Measurements from ENCODE around the gene FICD. TPM values are rescaled to one million over a fixed set of nuclear protein-coding genes. Genes with fewer than 3 reads are reported as not detected.

Gene FICD
- total and polyA plus RNA-seq, 11 donors, result 1.4 to 6.6 (median 3.5) TPM

DNA sequence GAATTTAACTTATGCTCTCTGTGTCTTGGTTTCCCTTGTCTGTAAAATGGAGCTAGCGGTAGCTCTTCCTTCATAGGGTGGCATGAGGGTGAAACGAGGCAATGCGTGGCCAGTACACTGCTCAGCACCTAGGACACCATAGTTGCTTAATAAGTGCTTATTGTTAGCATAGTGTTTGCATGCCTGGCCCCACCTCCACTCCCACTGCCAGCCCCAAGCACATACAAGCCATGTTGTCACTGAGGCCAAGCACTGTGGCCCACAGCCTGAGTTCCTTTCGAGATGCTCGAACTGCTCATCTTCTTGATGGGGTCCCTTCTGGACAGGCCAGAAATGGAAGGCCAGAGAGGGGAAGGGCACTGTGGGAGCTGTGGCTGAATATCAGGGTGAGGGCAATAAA, 839 bp downstream of the FICD start:
- no peak for TF ChIP-seq POLR2A (IDR thresholded peaks at IDR 0.05)
- TF ChIP-seq, protein P1, sequence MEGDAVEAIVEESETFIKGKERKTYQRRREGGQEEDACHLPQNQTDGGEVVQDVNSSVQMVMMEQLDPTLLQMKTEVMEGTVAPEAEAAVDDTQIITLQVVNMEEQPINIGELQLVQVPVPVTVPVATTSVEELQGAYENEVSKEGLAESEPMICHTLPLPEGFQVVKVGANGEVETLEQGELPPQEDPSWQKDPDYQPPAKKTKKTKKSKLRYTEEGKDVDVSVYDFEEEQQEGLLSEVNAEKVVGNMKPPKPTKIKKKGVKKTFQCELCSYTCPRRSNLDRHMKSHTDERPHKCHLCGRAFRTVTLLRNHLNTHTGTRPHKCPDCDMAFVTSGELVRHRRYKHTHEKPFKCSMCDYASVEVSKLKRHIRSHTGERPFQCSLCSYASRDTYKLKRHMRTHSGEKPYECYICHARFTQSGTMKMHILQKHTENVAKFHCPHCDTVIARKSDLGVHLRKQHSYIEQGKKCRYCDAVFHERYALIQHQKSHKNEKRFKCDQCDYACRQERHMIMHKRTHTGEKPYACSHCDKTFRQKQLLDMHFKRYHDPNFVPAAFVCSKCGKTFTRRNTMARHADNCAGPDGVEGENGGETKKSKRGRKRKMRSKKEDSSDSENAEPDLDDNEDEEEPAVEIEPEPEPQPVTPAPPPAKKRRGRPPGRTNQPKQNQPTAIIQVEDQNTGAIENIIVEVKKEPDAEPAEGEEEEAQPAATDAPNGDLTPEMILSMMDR (IDR thresholded peaks at IDR 0.05), result no peak
- intact Hi-C loops (cut with DNase I), result loop anchor here in 4 of 10 donors (10.0 kb wide), 2 partner anchors 751 to 831 kb away; partner anchors contain the start of genes PWP1 (in 3 of the 4) and PRDM4 (in 1 of the 4)
- Histone ChIP-seq H3K9me3 (no peaks in the 10 kb centered on the region), H3K36me3 (peaks cover 0 to 42% (median 32%) of the 10 kb centered on the region in 9 donors), H3K27me3 (no peaks in the 10 kb centered on the region), H3K4me3 (peak overlapping the region; percentile 61 to 97 (median 86)), H3K4me1 (peaks cover 0 to 26% (median 10%) of the 10 kb centered on the region in 12 donors), H3K27ac (peak overlapping the region in 4 of 12 donors; percentile 74 to 85 (median 80))
- DNase-seq, result no peak
- 57 to 72% (median 59%) methylated on average over 5 of the region's 5 CpGs for WGBS, 4 donors
- ATAC-seq, result no peak

DNA sequence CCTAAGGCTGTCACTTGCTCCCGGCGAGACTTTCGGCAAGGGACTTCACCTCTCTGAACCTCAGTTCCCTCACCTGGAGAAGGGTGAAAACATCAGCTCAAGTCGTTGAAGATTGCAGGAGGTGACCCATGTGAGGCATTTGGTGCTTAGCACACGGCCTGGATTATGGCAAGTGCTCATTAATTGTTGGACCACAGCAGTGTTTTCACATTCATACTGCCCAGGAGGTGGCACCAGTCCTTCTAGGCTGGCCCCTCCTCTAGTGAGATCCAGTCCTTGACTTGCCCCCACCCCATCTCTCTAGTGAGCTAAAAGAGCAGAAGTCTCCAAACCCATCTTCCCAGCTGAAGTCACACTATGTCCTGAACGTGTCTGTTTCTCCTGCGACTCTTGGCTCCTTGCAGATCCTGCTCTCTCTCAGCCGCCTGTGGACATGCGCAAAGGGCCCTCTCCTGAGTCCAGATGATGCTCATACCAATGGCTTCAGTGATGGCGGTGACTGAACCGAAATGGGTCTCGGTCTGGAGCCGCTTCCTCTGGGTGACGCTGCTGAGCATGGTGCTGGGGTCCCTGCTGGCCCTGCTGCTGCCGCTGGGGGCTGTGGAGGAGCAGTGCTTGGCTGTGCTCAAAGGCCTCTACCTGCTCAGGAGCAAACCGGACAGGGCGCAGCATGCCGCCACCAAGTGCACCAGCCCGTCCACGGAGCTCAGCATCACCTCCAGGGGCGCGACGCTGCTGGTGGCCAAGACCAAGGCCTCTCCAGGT, 1.6 kb downstream of the FICD start:
- ATAC-seq (no peak), DNase-seq (no peak)
- Histone ChIP-seq H3K27me3 (no peaks in the 10 kb centered on the region), H3K9me3 (no peaks in the 10 kb centered on the region), H3K4me1 (peaks cover 0 to 23% (median 10%) of the 10 kb centered on the region in 12 donors), H3K36me3 (peaks cover 0 to 50% (median 40%) of the 10 kb centered on the region in 9 donors), H3K4me3 (peak overlapping the region in 3 of 12 donors; percentile 78 to 91 (median 87)), H3K27ac (no peak overlapping the region)
- intact Hi-C loops (cut with DNase I), result loop anchor here in 4 of 10 donors (10.0 kb wide), 2 partner anchors 752 to 832 kb away; partner anchors contain the start of genes PWP1 (in 3 of the 4) and PRDM4 (in 1 of the 4)
- WGBS, 4 donors, result 80 to 88% (median 86%) methylated on average over 15 to 23 of the region's 23 CpGs
- TF ChIP-seq, protein P1 (IDR thresholded peaks at IDR 0.05), result no peak
- TF ChIP-seq POLR2A (IDR thresholded peaks at IDR 0.05), result no peak

DNA sequence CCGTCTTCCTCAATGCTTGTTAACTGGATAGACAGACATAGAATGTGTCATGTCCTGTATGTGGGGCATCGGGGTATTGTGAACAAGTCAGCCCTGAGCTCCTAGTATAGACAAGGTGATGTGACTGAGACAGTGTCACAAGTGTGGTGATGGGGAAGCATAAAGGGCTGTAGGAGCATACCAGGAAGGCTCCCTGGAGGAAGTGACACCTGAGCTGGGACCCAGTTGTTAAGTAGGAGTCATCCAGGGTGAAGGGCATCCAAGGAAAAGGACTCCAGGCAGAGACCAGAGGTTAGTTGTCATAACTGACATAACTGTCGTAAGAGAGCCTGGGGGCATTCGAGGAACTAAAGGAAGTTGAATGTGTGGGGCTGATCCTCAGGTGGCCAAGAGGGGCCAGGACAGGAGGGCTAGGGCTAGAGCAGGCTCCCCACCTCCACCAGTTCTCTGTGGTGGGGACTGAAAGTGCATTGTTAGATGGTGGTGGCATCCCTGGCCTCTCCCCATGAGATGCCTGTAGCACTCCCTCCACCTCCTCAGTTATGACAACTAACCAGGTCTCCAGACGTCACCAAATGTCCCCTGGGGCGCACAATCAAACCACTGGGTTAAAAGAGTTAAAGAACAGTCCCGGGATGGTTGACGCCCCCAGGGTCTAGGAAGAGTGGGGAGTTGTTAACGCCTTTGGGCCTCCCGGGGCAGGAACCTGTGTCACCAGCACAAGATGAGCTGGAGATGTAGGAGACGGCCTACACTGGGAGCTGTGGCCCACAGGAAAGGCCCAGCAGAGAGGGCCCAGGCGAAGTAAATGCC, 2.4 kb downstream of the FICD start:
- intact Hi-C loops (cut with DNase I), result loop anchor here in 4 of 10 donors (10.0 kb wide), 2 partner anchors 753 to 833 kb away; partner anchors contain the start of genes PWP1 (in 3 of the 4) and PRDM4 (in 1 of the 4)
- H3K27me3 ChIP-seq, result no peaks in the 10 kb centered on the region
- WGBS, 4 donors, result 83 to 86% (median 84%) methylated on average over 11 to 12 of the region's 12 CpGs
- H3K27ac ChIP-seq, result no peak overlapping the region
- peaks cover 0 to 58% (median 48%) of the 10 kb centered on the region in 9 donors for H3K36me3 ChIP-seq
- no peak for ATAC-seq
- no peak overlapping the region for H3K4me3 ChIP-seq
- TF ChIP-seq POLR2A (IDR thresholded peaks at IDR 0.05), result no peak
- H3K4me1 ChIP-seq, result peaks cover 0 to 18% (median 10%) of the 10 kb centered on the region in 12 donors
- no peak for DNase-seq
- no peaks in the 10 kb centered on the region for H3K9me3 ChIP-seq

DNA sequence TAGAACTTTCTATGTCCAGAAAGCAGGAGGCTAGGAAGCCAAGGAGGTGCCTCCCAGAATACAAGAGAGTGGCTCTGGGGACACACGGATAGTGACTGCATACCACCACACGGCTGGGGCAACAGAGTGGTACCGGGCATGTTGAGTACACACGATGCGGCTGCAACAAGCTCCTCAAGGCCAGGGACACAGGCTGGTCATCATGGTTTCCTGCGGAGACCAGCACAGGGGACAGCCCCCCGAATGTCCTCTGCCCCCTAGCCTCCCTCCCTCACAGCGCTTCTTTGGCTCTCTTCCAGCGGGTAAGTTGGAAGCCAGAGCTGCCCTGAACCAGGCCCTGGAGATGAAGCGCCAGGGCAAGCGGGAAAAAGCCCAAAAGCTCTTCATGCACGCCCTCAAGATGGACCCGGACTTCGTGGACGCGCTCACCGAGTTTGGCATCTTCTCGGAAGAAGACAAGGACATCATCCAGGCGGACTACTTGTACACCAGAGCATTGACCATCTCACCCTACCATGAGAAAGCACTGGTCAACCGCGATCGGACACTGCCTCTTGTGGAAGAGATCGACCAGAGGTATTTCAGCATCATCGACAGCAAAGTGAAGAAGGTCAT, 3.1 kb downstream of the FICD start:
- no peak for DNase-seq
- intact Hi-C loops (cut with DNase I), result loop anchor here in 4 of 10 donors (10.0 kb wide), 2 partner anchors 753 to 833 kb away; partner anchors contain the start of genes PWP1 (in 3 of the 4) and PRDM4 (in 1 of the 4)
- peaks cover 0 to 18% (median 10%) of the 10 kb centered on the region in 12 donors for H3K4me1 ChIP-seq
- no peak overlapping the region for H3K27ac ChIP-seq
- H3K4me3 ChIP-seq, result no peak overlapping the region
- ATAC-seq, result no peak
- 94 to 98% (median 95%) methylated on average over 24 of the region's 24 CpGs for WGBS, 4 donors
- TF ChIP-seq POLR2A (IDR thresholded peaks at IDR 0.05), result no peak
- TF ChIP-seq, protein P1 (IDR thresholded peaks at IDR 0.05), result no peak
- H3K27me3 ChIP-seq, result no peaks in the 10 kb centered on the region
- peaks cover 0 to 65% (median 55%) of the 10 kb centered on the region in 9 donors for H3K36me3 ChIP-seq
- no peaks in the 10 kb centered on the region for H3K9me3 ChIP-seq
